NB4 (cell line): ENCODE measurements around the gene CDH4.
"Not testable (repeated sequence)": the region's sequence is repeated elsewhere in the genome, so short reads cannot be mapped to it uniquely, and the experiment has no call there.

ENCODE experiments used
- DNase-seq: peaks from one replicate; pipeline ENCODE4 v3.0.0; 2010; ENCODE audit warnings: low read depth
- H3K4me3 ChIP-seq: one replicate; pipeline ENCODE4 v1.5.1; 2011; ENCODE audit warnings: mild to moderate bottlenecking, low read depth, low read length, moderate library complexity
- MYC ChIP-seq: IDR thresholded peaks from 2 replicates; pipeline ENCODE4 v1.6.1; 2011; ENCODE audit warnings: low read depth, low read length
- POLR2A ChIP-seq: IDR thresholded peaks from 2 replicates; pipeline ENCODE4 v1.6.1; 2011; ENCODE audit warnings: mild to moderate bottlenecking; ENCODE audit not compliant: insufficient read length; ENCODE audit errors: extremely low read depth
- TF ChIP-seq, protein P1 (sequence below): IDR thresholded peaks from 2 replicates; pipeline ENCODE4 v1.6.1; 2011; ENCODE audit warnings: low read depth, low read length
- TF ChIP-seq, protein P2 (sequence below): IDR thresholded peaks from one replicate; pipeline ENCODE4 v1.5.1; 2012; ENCODE audit warnings: low read depth, low read length

CDH4 gene

DNA sequence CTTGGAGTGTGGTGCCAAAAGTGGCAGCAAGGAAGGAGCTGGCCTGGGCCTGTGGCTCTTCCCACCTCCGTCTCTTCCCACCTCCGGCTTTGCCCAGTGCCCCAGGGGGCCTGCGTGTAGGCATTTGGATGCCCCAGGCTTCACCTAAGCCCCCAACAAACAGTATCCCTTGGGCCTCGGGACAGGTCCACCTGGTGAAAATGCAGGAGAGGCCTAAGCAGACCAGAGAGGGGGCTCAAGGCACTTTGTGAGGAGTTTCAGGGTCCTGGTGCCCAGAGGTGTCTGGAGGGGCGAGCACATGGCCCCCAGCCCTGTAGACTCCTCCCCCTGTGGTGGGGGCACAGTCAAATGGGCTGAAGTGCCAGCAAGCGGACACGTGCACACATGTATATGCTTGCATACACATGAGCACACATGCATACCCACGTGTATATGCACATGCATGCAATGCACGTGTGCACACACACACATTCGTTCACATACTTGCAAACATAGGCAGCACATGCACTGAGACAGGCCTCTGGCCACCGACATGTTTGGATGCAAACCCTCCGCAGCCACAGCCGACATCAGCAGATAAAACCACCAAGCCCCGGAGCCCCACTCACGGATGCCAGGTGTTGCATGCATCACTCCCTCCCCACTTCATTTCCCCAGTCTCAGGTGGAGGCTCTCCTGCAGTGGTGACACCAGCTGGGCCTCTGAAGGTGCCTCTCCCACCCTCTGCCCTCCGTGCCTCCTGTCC is 689.1 kb downstream of the CDH4 start:
- DNase-seq = no peak
- TF ChIP-seq, protein P1, sequence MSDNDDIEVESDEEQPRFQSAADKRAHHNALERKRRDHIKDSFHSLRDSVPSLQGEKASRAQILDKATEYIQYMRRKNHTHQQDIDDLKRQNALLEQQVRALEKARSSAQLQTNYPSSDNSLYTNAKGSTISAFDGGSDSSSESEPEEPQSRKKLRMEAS = peak; percentile 34; the same call in 1 of the 2 replicates
- TF ChIP-seq, protein P2, sequence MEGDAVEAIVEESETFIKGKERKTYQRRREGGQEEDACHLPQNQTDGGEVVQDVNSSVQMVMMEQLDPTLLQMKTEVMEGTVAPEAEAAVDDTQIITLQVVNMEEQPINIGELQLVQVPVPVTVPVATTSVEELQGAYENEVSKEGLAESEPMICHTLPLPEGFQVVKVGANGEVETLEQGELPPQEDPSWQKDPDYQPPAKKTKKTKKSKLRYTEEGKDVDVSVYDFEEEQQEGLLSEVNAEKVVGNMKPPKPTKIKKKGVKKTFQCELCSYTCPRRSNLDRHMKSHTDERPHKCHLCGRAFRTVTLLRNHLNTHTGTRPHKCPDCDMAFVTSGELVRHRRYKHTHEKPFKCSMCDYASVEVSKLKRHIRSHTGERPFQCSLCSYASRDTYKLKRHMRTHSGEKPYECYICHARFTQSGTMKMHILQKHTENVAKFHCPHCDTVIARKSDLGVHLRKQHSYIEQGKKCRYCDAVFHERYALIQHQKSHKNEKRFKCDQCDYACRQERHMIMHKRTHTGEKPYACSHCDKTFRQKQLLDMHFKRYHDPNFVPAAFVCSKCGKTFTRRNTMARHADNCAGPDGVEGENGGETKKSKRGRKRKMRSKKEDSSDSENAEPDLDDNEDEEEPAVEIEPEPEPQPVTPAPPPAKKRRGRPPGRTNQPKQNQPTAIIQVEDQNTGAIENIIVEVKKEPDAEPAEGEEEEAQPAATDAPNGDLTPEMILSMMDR = no peak
- no peak overlapping the region for H3K4me3 ChIP-seq

DNA sequence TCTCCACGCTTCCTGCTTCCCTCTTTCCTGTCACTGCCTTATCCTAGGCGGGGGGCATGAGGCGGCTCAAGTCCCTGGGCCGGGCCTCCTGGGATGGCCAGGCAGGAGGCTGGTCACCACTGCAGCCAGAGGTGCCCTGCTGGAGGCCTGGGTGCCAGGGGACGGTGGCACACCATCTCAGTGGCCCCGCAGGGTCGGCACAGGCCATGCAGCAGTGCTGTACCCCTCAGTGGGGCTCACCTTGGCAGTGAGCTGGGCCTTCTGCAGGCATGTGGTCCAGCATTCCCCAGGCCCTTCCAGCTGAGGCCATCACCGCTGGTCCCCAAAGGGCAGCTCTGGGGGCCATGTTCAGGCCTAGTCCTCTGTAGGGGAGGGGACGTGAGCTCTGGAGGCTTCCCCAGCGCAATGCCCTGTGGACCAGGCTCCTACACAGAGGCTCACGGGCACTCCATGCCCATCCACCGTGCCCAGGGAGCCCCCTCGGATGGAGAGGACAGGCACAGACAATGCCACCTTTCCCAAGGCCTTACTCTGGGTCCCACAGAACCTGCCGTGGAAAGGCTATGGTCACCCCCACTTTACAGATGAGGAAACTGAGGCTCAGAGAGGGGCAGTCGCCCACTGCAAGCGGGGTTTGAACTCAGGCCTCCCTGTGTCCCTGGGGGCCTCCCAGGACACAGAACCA is 689.8 kb downstream of the CDH4 start:
- no peak for DNase-seq
- TF ChIP-seq, protein P1 = no peak
- TF ChIP-seq POLR2A (no peak), MYC (no peak)
- TF ChIP-seq, protein P2 = no peak

DNA sequence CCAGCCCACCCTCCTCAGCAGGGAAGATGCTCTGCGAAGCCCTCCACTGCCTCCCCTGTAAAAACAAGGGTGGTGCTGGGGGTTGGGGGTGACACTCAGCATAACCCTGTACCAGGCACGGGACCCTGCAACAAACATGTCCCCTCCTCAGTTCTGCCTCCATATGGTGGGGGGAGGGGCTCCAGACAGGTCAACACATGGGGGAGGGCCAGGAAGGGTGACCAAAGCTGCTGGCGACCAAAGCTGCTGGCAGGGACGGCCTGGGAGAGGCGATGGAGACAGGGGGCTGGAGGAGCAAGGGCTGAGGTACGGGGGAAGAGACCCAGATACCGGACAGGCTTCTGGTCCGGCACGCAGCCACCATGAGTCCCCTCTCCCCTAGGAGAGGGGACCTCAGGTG is 690.5 kb downstream of the CDH4 start:
- DNase-seq = no peak
- no peak for TF ChIP-seq MYC
- no peak for TF ChIP-seq POLR2A
- TF ChIP-seq, protein P2 = no peak
- no peak overlapping the region for H3K4me3 ChIP-seq

More for the DNA sequence above, 689.8 kb downstream of the CDH4 start:
- no peak overlapping the region for H3K4me3 ChIP-seq

DNA sequence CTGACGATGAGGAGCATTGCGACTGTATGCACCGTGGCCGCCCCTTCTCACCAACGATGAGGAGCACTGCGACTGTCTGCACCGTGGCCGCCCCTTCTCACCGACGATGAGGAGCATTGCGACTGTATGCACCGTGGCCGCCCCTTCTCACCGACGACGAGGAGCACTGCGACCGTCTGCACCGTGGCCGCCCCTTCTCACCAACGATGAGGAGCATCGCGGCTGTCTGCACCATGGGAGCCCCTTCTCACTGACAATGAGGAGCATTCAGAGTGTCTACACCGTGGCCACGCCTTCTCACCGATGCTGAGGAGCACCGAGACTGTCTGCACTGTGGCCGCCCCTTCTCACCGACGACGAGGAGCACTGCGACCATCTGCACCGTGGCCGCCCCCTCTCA is 692.9 kb downstream of the CDH4 start:
- H3K4me3 ChIP-seq, DNase-seq: not testable (repeated sequence)

DNA sequence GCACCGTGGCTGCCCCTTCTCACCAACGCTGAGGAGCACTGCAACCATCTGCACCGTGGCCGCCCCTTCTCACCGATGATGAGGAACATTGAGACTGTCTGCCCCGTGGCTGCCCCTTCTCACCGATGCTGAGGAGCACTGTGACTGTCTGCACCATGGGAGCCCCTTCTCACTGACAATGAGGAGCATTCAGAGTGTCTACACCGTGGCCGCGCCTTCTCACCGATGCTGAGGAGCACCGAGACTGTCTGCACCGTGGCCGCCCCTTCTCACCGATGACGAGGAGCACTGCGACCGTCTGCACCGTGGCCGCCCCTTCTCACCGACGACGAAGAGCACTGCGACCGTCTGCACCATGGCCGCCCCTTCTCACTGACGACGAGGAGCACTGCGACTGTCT is 693.4 kb downstream of the CDH4 start:
- not testable (repeated sequence) for DNase-seq, H3K4me3 ChIP-seq

DNA sequence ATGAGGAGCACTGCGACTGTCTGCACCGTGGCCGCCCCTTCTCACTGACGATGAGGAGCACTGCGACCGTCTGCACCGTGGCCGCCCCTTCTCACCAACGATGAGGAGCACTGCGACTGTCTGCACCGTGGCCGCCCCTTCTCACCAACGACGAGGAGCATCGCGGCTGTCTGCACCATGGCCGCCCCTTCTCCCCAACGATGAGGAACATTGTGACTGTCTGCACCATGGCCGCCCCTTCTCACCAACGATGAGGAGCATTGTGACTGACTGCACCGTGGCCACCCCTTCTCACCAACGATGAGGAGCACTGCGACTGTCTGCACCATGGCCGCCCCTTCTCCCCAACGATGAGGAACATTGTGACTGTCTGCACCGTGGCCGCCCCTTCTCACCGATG is 696.0 kb downstream of the CDH4 start:
- not testable (repeated sequence) for H3K4me3 ChIP-seq, DNase-seq

DNA sequence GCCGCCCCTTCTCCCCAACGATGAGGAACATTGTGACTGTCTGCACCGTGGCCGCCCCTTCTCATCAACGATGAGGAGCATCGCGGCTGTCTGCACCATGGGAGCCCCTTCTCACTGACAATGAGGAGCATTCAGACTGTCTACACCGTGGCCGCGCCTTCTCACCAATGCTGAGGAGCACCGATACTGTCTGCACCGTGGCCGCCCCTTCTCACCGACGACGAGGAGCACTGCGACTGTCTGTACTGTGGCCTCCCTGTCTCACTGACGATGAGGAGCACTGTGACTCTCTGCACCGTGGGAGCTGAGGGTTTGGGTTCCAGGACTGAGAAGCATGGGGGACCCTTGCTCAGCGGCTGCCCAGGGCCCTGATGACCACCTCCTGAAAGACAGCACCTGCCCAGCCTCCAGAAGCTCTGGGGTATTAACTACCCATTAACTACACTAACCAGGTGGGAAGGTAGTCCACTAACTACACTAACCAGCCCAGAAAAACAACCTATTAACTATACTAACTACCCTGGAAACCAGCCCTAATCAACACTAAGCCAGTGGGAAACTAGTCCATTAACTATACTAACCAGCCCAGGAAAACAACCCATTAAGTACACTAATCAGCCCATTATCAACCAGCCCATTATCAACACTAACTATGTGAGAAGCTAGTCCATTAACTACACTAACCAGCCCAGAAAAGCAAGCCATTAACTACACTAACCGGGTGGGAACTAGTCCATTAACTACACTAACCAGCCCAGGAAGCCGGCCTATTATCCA is 696.7 kb downstream of the CDH4 start:
- no peak overlapping the region for H3K4me3 ChIP-seq
- DNase-seq = no peak
- TF ChIP-seq, protein P1 = no peak
- TF ChIP-seq, protein P2 = no peak
- no peak for TF ChIP-seq POLR2A
- TF ChIP-seq MYC = no peak
